ENCODE measurements around the gene SIL1.

Gene SIL1

DNA sequence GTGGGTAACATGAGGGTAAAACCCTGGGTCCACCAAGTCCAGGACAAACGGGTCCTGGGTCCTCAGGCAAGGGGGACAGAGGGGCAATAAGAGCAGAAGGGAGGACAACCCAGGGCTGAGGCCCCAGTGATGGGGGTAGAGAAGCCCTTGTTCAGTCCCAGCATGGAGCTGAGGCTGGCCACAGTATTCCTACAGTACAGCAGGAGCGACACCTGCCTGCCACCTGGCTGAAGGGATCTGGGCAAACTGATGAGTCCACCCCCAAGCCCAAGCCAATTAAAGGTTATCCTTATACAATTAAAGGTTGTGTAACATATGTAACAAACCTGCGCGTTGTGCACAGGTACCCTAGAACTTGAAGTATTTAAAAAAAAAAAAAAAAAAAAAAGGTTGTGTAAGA lies 225.3 kb downstream of the SIL1 start:
- no peak for DNase-seq

- no peak for DNase-seq
These were observed 225.9 kb downstream of the SIL1 start for GRCh38 chr5:138972230-138972629.

- DNase-seq = no peak
These were observed 228.7 kb downstream of the SIL1 start for GRCh38 chr5:138969323-138970002.

DNA sequence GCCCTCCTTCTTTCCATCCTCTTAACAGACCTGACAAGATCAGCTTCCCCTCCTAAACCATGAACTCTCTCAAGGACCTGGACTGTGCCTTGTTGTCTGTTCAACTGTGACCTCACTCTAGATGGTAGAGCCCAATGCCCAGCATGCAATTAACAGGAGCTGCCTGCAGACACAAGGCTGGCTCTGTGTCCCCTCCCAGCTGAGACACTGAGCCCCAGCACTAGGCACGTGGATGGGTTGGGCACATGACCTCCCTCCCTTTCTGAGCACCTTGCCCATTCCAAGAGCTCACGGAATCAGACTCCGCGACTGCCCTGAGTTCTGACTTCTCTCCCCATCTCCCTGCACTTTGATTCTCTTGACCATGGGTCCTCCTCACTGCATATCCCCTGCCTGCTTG lies 229.6 kb downstream of the SIL1 start:
- DNase-seq = no peak

DNA sequence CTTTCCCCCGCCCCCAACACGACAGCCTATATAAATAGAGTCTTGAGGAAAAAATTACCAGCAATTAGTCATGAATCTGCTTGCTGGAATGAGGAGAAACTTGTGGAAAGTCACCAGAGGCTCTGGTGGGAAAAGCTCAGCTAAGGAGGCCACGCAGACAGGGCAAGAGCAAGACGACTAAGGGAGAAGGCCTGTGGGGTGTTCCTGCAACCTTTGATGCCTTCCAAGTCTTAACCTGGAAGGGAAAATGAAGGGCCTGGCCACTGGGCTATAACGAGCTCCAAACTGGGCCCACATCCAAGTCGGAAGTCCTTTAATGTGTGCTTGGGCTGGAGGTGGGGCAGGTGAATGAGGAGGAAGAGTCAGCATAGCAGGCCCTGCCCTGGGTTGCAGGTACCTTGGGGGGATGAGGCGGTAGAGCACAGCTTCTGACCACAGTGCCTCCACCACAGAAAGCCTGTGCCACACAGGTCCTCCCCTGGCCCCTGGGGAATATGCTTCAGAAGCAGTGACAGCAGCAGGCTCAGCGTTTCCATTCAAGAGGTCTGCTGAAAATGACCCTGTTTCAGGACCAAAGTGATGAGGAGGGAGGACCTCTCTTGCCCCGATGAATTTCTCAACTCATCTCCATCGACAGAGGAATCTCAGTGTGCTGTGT lies 230.2 kb downstream of the SIL1 start:
- DNase-seq = no peak

DNA sequence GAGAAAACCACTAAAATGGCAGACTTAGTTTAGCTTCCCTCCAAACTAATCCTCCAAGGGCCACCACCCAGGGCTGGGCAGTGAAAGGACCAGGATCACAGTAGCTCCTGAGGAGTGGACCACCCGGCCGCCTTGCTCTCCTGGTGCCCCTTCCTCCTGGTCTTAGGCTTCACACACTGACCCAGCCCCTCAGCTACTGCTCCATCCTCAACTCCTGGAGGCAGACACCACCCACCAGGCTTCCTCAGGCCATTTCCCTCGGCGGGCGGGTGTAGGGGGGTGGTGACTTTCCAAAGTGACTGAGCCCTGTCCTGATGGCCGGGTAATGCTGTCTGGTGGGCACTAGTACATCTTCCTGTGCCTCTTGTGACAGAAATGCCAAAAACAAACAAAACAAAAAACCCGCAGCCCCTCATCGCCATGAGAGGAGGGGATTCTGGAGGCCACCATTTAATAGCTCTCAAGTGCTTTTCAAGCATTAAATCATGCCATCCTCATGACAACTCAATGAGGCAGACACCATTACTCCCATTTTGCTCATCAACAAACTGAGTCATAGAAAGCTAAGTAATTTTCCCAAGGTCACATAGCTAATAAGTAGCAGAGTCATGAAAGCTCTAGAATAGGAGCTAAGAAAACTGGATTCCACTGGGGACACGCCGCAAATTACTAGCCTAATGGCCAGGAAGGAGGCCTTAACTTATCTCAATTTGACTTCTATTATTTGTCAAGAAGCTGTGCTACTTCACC lies 231.8 kb downstream of the SIL1 start:
- DNase-seq = no peak

DNA sequence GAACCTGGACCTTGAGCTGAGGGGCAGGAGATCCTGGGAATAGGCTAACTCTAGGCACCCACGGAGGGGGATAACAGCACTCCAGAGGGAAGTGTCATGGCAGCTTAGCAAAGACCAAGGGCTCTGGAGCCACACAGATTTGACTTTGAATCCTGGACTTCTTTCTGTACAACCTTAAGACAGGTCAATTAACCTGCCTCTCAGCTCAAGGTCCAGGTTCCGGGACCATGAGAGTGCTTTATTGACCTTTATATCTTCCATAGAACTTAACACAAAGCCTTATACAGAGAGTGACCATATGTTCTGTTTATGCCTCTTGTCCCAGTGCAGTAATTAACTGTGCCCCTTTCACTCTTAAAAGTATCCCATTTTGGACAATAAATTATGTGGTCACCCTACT lies 232.5 kb downstream of the SIL1 start:
- DNase-seq = no peak

DNA sequence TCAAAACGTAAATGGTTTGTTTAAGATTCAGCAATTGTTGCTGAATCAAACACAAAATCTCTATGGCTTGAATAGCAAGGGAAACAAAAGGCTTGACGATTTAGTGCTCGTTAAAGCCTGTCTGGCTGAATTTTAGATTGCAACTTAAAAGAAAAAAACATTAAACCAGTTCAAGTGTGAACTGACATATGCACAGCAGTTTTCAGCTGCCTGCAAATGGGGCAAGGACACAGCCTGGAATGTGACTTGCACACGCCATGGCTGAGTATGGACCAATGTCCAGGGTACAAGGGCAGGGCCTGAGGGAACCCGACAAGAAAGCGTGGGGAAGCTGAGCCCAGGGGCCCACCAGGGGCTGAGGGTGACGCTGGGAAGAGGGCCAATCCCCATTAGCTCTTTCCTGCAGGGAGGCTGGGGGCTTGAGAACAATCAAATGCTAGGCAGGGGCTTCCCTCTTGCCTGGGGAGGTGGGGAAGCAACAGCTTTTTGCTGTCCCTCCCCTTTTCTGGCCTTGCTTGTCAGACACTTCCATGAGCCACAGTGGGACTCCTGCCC lies 233.4 kb downstream of the SIL1 start:
- DNase-seq = no peak

- no peak for DNase-seq
These were observed 234.3 kb downstream of the SIL1 start for GRCh38 chr5:138963763-138964371.

DNA sequence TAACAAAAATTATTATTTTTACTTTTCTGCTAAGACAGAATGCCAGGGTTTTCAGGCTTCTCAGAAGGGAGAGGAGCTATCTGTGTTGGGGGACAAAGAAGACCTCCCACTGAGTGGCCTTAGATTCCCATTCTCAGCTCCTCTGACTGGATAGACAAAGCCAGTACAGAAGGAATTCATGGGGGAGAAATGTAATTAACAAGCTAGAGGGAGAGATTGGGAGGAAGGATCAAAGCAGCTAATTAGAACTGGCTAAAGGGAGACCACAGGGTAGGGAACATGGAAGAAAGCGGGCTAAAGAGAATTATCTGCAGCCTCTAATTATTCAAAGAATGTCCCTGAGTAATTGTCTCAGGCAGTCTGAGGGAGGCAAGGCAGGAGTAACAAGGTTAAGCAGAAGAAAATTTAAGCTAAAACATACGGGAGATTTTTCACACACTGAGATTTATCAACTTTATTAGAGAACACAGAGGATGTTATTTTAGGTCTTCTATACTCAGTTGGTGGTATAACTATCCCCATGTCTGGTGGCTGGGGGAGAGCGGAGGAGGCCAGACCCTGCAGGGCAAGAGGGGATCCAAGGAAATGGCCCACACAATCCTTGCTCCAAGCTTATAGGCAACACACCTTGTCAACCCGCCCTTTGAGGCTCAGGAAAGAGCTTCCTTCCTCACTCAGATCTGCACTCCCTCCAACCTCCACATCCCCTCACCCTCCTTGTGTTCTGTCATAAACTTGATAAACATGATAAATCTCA lies 235.4 kb downstream of the SIL1 start:
- no peak for DNase-seq

DNA sequence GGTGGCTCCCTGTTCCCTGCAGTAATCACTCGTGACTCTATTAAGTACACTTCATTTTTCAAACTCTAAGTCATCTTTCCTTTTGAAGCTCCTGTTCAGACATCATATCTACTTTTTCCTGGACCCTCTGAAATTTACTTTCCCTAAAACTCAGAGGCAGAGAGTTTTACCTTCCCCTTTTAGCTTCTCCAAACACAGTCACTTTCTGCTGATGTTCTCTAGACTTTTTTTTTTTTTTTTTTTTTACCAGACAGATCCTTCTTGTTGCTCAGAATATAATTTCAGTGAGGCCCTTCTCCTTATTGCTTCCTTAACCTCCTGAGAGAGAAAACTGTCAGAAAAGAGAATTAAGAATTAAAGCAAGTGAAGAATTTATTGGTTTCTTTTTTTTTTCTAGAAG lies 236.4 kb downstream of the SIL1 start:
- no peak for DNase-seq

DNA sequence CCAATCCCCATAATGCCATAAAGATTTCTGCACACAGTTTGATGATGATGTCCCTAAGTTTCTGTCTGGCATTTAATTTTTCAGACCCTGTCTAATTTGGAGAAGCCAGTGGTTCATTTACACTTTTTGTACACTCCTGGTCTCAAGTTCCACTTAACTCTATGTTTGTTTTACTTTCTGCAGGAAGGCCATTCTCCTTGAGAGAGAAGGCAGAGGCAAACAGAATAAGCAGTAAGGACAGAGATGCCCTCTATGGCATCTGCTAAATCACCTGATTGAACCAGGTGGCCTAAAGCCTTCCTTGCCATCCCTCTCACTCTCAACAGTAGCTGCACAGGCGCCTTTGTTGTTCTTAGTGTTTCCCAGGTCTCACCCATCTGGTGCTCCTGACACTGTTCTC lies 236.9 kb downstream of the SIL1 start:
- DNase-seq = no peak

DNA sequence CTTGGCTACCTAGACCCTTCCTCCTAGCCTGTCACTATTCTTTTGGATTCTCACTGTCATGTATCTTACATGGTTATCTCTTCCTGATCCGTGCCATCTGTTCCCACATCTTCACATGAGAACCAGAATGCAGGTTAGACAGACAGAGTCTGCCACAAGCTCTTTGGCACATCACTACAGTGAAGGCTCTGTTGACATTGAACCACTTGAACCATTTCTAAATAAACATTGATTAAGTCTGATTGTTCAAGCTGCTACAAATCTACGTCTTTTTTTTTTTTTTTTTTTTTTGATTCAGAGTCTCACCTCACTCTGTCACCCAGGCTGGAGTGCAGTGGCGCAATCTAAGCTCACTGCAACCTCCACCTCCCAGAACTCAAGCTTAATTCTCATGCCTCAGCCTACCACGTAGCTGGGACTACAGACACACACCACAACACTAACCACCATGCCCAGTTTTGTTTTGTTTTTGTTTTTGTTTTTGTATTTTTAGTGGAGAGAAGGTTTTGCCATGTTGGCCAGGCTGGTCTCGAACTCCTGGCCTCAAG lies 237.9 kb downstream of the SIL1 start:
- no peak for DNase-seq

DNA sequence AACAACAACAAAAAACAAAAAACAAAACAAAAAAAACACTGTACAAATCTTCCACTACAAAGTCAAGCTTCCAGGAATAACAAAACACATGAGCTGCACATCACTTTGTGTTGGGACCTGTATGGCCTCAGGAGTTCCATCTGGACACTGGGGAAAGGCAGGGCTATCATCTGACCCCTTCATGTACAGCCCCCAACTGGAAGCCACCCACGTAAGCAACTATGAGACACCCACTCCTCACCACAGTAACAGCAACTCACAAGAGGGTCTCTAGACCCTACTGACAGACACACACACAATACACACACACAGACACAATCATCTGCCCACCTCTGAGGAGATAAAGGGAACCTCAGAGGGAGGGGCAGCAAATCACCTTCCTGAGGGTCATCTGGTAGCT lies 241.4 kb downstream of the SIL1 start:
- no peak for DNase-seq

GRCh38 chr5:138955671-138956295 lies 242.4 kb downstream of the SIL1 start:
- no peak for DNase-seq

DNA sequence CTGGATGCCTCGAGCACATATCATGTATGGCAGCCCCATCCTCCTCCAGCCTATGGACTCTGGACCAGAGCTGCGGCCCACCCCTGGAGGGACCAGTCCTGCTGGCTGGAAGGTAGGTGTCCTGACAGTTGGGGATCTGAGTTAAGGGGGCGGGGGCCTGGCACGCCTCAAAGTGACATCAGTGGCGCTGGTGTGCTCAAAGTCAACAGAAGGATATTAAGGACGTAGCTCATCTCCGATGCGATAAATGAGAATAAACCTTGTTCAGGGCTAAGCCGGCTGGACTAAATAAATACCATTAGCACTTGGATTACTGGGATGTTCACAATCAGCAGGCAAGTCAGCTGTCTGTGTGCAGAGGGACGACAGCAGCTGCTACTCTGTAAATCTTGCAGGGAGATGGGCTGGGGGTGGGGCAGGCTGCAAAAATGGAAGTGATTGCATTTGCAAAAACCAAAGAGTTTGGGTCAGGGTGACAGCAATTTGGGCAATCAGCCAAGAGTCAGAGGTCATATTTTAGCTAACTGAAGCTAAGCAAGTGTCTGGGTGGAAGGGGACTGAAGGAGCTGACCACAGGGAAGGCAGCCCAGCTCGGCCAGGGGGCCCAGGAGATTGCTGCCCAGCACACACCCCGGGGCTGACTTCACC lies 243.0 kb downstream of the SIL1 start:
- no peak for DNase-seq

DNA sequence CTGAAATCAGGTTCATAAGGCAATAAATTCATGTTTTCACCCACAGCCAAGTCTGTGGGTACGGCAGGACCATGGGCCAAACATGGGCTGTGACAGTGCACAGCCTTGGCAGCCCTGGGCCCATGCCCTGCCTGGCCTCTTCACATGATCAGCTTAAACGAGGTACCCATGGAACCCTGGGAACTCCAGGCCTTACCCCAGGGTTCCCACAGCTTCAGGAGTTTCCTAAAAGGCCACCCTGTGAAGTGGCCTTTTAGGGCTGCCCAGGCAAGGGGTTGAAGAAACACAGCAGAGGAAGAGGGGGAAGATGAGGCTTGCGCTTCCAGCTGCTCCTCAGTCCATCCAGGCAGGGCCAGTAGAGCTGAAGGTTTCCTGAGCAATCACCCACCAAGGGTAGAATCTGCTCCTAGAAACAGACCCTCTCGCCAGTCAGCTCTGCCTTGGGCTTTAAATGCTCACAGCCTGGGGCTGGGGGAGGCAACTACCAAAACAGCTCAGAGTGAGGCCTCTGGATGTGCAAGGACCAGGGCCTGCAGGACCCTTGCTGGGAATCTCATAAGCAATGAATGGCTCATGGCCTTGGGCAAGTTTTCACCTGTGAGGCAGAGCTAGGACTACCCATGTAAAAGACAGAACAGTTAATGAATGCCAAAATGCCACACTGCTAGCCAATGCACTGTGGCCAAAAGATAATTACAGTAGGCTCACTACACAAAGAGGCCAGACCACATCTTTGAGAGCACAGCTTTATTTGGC lies 243.7 kb downstream of the SIL1 start:
- DNase-seq = no peak

- peak; percentile 34 for DNase-seq
These were observed 244.5 kb downstream of the SIL1 start for GRCh38 chr5:138953387-138954256.

- no peak for DNase-seq
These were observed 245.2 kb downstream of the SIL1 start for GRCh38 chr5:138952962-138953361.

All from NCI-H2107 (cell line).